ENCODE measurements around the gene HPS1.

HPS1 gene

DNA sequence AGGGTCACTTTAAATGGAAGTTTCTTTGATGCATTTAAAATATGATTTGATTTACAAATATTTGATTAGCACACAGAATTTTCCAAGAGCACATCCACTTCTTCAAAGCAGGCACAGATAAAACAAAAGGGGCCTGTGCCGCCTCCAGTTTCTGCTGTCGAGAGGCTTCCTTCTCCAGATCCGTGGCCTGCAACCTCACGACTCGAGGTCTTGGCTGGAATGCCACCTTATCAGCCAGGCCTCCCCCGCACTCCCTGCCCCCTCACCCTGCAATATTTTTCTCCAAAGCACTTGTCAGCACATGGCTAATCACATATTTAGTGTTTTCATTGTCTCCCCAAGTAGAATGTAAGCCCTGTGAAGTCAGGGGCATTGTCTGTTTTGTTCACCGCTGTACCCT, 44.3 kb downstream of the HPS1 start:
- no peak overlapping the region for H3K18ac ChIP-seq (ENCODE audit: low read length)
- H2BK5ac ChIP-seq (ENCODE audit: low read length): no peak overlapping the region
- no peak overlapping the region for H4K91ac ChIP-seq (ENCODE audit: low read depth, low read length, poor library complexity)
- no peak overlapping the region for H4K8ac ChIP-seq (ENCODE audit: low read depth, low read length)
- DNase-seq (ENCODE audit: low spot score): no peak
- H2BK120ac ChIP-seq (ENCODE audit: low read depth, low read length): no peak overlapping the region
- H2BK15ac ChIP-seq (ENCODE audit: low read length): no peak overlapping the region
- H3K79me1 ChIP-seq (ENCODE audit: low read depth, low read length): no peaks in the 10 kb centered on the region
- H2BK12ac ChIP-seq (ENCODE audit: low read length): no peak overlapping the region
- no peaks in the 10 kb centered on the region for H3K9me3 ChIP-seq (replicated peaks in 1 of 2; ENCODE audit: control insufficient read depth in 2 of 2, insufficient read depth in 1 of 2, low read depth in 1 of 2, low read length in 2 of 2)
- H2AFZ ChIP-seq (ENCODE audit: low read length): no peak overlapping the region
- no peak overlapping the region for H3K27ac ChIP-seq (replicated peaks; ENCODE audit: low read length)
- H3K4me3 ChIP-seq (ENCODE audit: low read length in 2 of 2): no peak overlapping the region
- no peak overlapping the region for H3K14ac ChIP-seq (ENCODE audit: low read length)
- H3K9ac ChIP-seq (ENCODE audit: low read depth, low read length, poor library complexity): no peak overlapping the region
- no peak overlapping the region for H3K4ac ChIP-seq (ENCODE audit: low read length)
- no peak overlapping the region for H2AK5ac ChIP-seq (ENCODE audit: low read depth, low read length)
- H3K36me3 ChIP-seq (replicated peaks in 1 of 2; ENCODE audit: control insufficient read depth in 2 of 2, insufficient read depth in 2 of 2, low read length in 2 of 2): no peaks in the 10 kb centered on the region
- H3K27me3 ChIP-seq (ENCODE audit: control insufficient read depth in 3 of 3, insufficient read depth in 3 of 3, low read depth in 1 of 3, low read length in 3 of 3): no peaks in the 10 kb centered on the region
- peaks cover 0 to 1% of the 10 kb centered on the region in 2 donors for H3K4me1 ChIP-seq (ENCODE audit: control insufficient read depth in 2 of 2, insufficient read depth in 1 of 2, low read depth in 1 of 2, low read length in 2 of 2)
- H3K23ac ChIP-seq (ENCODE audit: low read depth, low read length, poor library complexity): no peak overlapping the region
- no CpG with 5 or more reads among the region's 7 CpGs for WGBS, 2 donors (ENCODE audit: extremely low coverage in 2 of 2, insufficient read length in 2 of 2, insufficient replicate concordance in 1 of 2)
- no peak overlapping the region for H3K4me2 ChIP-seq (ENCODE audit: insufficient read depth, low read length, poor library complexity, severe bottlenecking)

DNA sequence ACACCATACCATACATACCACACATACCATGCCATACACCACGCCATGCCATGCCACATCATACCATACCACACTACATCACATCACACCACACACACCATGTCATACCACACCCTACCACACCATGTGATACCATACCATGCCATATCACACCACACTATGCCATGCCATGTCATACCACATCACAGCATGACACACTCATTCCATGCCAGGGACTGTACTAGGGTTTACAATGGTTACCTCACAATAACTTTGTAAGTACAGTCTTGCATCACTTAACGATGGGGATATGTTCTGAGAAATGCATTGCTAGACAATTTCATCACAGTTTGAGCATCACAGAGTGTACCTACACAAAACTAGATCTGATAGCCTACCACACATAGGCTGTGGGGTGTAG, 46.3 kb downstream of the HPS1 start:
- H3K14ac ChIP-seq (ENCODE audit: low read length): no peak overlapping the region
- H2BK12ac ChIP-seq (ENCODE audit: low read length): no peak overlapping the region
- H3K27ac ChIP-seq (replicated peaks; ENCODE audit: low read length): no peak overlapping the region
- no peak overlapping the region for H3K18ac ChIP-seq (ENCODE audit: low read length)
- no CpG with 5 or more reads among the region's 2 CpGs for whole genome bisulfite sequencing, 2 donors (ENCODE audit: extremely low coverage in 2 of 2, insufficient read length in 2 of 2, insufficient replicate concordance in 1 of 2)
- DNase-seq (ENCODE audit: low spot score): no peak
- H2BK15ac ChIP-seq (ENCODE audit: low read length): no peak overlapping the region
- no peak overlapping the region for H3K23ac ChIP-seq (ENCODE audit: low read depth, low read length, poor library complexity)
- no peak overlapping the region for H3K4me2 ChIP-seq (ENCODE audit: insufficient read depth, low read length, poor library complexity, severe bottlenecking)
- no peaks in the 10 kb centered on the region for H3K27me3 ChIP-seq (ENCODE audit: control insufficient read depth in 3 of 3, insufficient read depth in 3 of 3, low read depth in 1 of 3, low read length in 3 of 3)
- no peaks in the 10 kb centered on the region for H3K9me3 ChIP-seq (replicated peaks in 1 of 2; ENCODE audit: control insufficient read depth in 2 of 2, insufficient read depth in 1 of 2, low read depth in 1 of 2, low read length in 2 of 2)
- H3K79me1 ChIP-seq (ENCODE audit: low read depth, low read length): no peaks in the 10 kb centered on the region
- H3K4me3 ChIP-seq (ENCODE audit: low read length in 2 of 2): peak overlapping the region in 1 of 2 donors; percentile 70
- H3K36me3 ChIP-seq (replicated peaks in 1 of 2; ENCODE audit: control insufficient read depth in 2 of 2, insufficient read depth in 2 of 2, low read length in 2 of 2): no peaks in the 10 kb centered on the region
- no peak overlapping the region for H4K91ac ChIP-seq (ENCODE audit: low read depth, low read length, poor library complexity)
- no peak overlapping the region for H2BK5ac ChIP-seq (ENCODE audit: low read length)
- peaks cover 0 to 1% of the 10 kb centered on the region in 2 donors for H3K4me1 ChIP-seq (ENCODE audit: control insufficient read depth in 2 of 2, insufficient read depth in 1 of 2, low read depth in 1 of 2, low read length in 2 of 2)
- H4K8ac ChIP-seq (ENCODE audit: low read depth, low read length): no peak overlapping the region
- peak overlapping the region; percentile 46 for H3K9ac ChIP-seq (ENCODE audit: low read depth, low read length, poor library complexity)
- no peak overlapping the region for H2AK5ac ChIP-seq (ENCODE audit: low read depth, low read length)
- H3K4ac ChIP-seq (ENCODE audit: low read length): no peak overlapping the region
- no peak overlapping the region for H2BK120ac ChIP-seq (ENCODE audit: low read depth, low read length)
- no peak overlapping the region for H2AFZ ChIP-seq (ENCODE audit: low read length)

DNA sequence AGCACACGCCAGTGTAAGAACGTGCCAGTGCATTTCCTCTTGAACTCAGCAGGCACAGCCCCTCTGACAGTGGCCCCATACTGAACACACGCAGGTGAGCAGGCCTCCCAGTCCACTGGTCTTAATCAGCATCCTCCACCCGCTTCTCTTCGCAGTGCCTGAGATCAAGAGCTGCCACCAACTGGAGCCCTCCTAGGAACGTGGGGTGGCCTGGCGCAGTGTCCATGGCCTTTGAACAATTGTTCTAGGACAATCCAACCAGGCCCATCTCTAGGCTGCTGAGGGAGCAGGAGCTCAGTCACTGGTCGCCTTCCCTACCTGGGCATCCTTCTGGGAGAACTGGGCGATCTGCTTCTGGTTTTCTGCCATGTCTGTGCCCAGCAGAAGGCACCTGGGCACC, 47.0 kb downstream of the HPS1 start:
- Histone ChIP-seq H3K9ac (ENCODE audit: low read depth, low read length, poor library complexity) (no peak overlapping the region), H3K36me3 (replicated peaks in 1 of 2; ENCODE audit: control insufficient read depth in 2 of 2, insufficient read depth in 2 of 2, low read length in 2 of 2) (no peaks in the 10 kb centered on the region), H2BK15ac (ENCODE audit: low read length) (no peak overlapping the region), H3K79me1 (ENCODE audit: low read depth, low read length) (no peaks in the 10 kb centered on the region), H3K27me3 (ENCODE audit: control insufficient read depth in 3 of 3, insufficient read depth in 3 of 3, low read depth in 1 of 3, low read length in 3 of 3) (no peaks in the 10 kb centered on the region), H2BK12ac (ENCODE audit: low read length) (no peak overlapping the region), H3K14ac (ENCODE audit: low read length) (no peak overlapping the region), H2AFZ (ENCODE audit: low read length) (no peak overlapping the region), H2BK5ac (ENCODE audit: low read length) (no peak overlapping the region), H3K27ac (replicated peaks; ENCODE audit: low read length) (no peak overlapping the region), H3K4me3 (ENCODE audit: low read length in 2 of 2) (no peak overlapping the region), H3K4me1 (ENCODE audit: control insufficient read depth in 2 of 2, insufficient read depth in 1 of 2, low read depth in 1 of 2, low read length in 2 of 2) (peaks cover 0 to 1% of the 10 kb centered on the region in 2 donors), H3K23ac (ENCODE audit: low read depth, low read length, poor library complexity) (no peak overlapping the region), H4K8ac (ENCODE audit: low read depth, low read length) (peak overlapping the region; percentile 52), H3K4me2 (ENCODE audit: insufficient read depth, low read length, poor library complexity, severe bottlenecking) (no peak overlapping the region), H3K9me3 (replicated peaks in 1 of 2; ENCODE audit: control insufficient read depth in 2 of 2, insufficient read depth in 1 of 2, low read depth in 1 of 2, low read length in 2 of 2) (no peaks in the 10 kb centered on the region), H4K91ac (ENCODE audit: low read depth, low read length, poor library complexity) (no peak overlapping the region), H3K4ac (ENCODE audit: low read length) (no peak overlapping the region), H2BK120ac (ENCODE audit: low read depth, low read length) (no peak overlapping the region), H3K18ac (ENCODE audit: low read length) (no peak overlapping the region), H2AK5ac (ENCODE audit: low read depth, low read length) (no peak overlapping the region)
- WGBS, 2 donors (ENCODE audit: extremely low coverage in 2 of 2, insufficient read length in 2 of 2, insufficient replicate concordance in 1 of 2): no CpG with 5 or more reads among the region's 9 CpGs
- DNase-seq (ENCODE audit: low spot score): no peak

DNA sequence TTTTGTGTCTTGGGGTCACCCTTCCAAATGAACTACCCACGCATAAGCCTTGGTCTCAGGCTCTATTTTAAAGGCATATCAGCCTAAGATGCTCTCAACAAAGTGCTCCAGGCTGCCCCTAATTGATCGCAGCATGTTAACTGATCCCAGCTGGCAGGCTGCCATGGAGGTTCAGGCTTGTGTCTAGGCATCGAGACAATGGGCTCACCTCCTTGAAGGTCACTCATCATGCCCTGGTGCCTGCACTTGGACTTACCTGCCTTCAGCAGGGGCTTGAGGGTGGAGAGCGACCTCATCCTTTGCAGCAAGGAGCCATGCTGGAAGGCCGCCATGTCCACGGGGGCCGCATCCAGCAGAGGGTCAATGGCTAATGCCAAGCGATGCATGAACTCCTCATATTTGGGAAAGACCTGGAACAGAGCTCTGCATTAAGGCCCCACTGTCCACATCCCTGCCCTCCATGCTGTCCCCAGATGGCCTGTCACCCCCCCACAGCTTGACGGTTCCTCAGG, 49.6 kb downstream of the HPS1 start:
- H2BK5ac ChIP-seq (ENCODE audit: low read length): no peak overlapping the region
- no peak overlapping the region for H2BK15ac ChIP-seq (ENCODE audit: low read length)
- no peak overlapping the region for H4K8ac ChIP-seq (ENCODE audit: low read depth, low read length)
- no CpG with 5 or more reads among the region's 9 CpGs for WGBS, 2 donors (ENCODE audit: extremely low coverage in 2 of 2, insufficient read length in 2 of 2, insufficient replicate concordance in 1 of 2)
- no peak overlapping the region for H4K91ac ChIP-seq (ENCODE audit: low read depth, low read length, poor library complexity)
- no peak overlapping the region for H3K23ac ChIP-seq (ENCODE audit: low read depth, low read length, poor library complexity)
- H3K9me3 ChIP-seq (replicated peaks in 1 of 2; ENCODE audit: control insufficient read depth in 2 of 2, insufficient read depth in 1 of 2, low read depth in 1 of 2, low read length in 2 of 2): no peaks in the 10 kb centered on the region
- H3K18ac ChIP-seq (ENCODE audit: low read length): no peak overlapping the region
- no peak overlapping the region for H2AK5ac ChIP-seq (ENCODE audit: low read depth, low read length)
- H3K9ac ChIP-seq (ENCODE audit: low read depth, low read length, poor library complexity): no peak overlapping the region
- no peak overlapping the region for H3K4me3 ChIP-seq (ENCODE audit: low read length in 2 of 2)
- H2BK12ac ChIP-seq (ENCODE audit: low read length): no peak overlapping the region
- H3K36me3 ChIP-seq (replicated peaks in 1 of 2; ENCODE audit: control insufficient read depth in 2 of 2, insufficient read depth in 2 of 2, low read length in 2 of 2): no peaks in the 10 kb centered on the region
- H3K14ac ChIP-seq (ENCODE audit: low read length): no peak overlapping the region
- no peak overlapping the region for H3K4me2 ChIP-seq (ENCODE audit: insufficient read depth, low read length, poor library complexity, severe bottlenecking)
- no peak overlapping the region for H2AFZ ChIP-seq (ENCODE audit: low read length)
- no peaks in the 10 kb centered on the region for H3K27me3 ChIP-seq (ENCODE audit: control insufficient read depth in 3 of 3, insufficient read depth in 3 of 3, low read depth in 1 of 3, low read length in 3 of 3)
- DNase-seq (ENCODE audit: low spot score): no peak
- no peak overlapping the region for H3K27ac ChIP-seq (replicated peaks; ENCODE audit: low read length)
- H3K79me1 ChIP-seq (ENCODE audit: low read depth, low read length): no peaks in the 10 kb centered on the region
- H2BK120ac ChIP-seq (ENCODE audit: low read depth, low read length): no peak overlapping the region
- H3K4ac ChIP-seq (ENCODE audit: low read length): no peak overlapping the region
- peaks cover 0 to 1% of the 10 kb centered on the region in 2 donors for H3K4me1 ChIP-seq (ENCODE audit: control insufficient read depth in 2 of 2, insufficient read depth in 1 of 2, low read depth in 1 of 2, low read length in 2 of 2)

Data from neuronal stem cell (in vitro differentiated cells).